CD4-positive, alpha-beta T cell treated with Interferon gamma for 1 hour (primary cell): ENCODE results near the gene COL19A1.

Source experiments
- DNase-seq: peaks from one replicate; pipeline ENCODE4 v3.0.0-alpha.2; 2020

COL19A1 gene

DNA sequence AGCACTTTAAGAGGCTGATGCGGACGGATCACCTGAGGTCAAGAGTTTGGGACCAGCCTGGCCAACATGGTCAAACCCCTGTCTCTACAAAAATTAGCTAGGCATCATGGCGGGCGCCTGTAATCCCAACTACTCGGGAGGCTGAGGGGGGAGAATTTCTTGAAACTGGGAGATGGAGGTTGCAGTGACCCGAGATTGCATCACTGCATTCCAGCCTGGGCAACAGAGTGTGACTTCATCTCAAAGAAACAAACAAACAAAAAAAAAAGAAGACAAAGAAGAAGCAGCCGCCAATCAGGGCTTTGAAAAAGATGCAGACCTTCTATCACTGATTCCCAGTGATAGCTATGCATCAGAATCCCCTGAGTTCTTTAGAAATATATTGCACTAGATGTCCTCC lies 379.8 kb downstream of the COL19A1 start:
- DNase-seq = no peak

- no peak for DNase-seq
These were observed 386.2 kb downstream of the COL19A1 start for GRCh38 chr6:70252604-70253003.

DNA sequence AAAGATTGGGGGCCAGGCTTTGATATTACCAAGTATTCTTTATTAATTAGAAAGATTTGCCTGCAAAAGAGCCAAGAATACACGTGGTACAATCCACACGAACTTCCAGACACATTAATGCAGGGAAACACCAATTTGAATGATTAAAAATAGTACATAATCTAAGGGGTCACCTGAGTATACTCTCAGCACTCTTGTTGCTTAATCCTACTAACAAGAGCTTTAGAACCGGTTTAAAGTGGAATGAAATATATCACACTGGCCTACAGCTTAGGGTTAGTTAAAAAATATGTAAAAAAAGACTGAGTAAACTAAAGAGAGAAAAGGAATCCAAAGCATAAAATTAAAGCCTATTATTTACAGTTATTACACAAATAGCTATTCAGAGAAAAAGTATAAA lies 387.6 kb downstream of the COL19A1 start:
- no peak for DNase-seq

GRCh38 chr6:70254784-70255183 lies 388.4 kb downstream of the COL19A1 start:
- DNase-seq = no peak

- no peak for DNase-seq
These were observed 391.5 kb downstream of the COL19A1 start for GRCh38 chr6:70257768-70258273.

DNA sequence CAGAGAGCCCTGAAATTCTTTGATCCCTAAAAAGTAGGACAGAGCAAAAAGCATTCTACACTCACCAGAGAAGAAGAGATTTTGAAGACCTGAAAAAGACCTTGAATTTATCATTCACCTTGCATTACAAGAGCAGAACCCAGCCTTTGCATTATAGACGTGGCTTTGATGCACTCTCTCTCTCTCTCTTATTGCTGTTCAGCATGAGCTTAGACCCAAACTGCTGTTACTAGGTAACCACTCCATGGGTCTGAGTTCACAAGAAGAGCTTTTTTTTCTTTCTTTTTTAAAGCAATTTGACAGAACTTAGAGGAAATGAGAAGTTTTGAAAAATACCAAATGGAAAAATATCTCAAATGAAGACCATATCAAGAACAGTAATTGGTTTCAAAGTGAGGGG lies 392.1 kb downstream of the COL19A1 start:
- no peak for DNase-seq
